HepG2 (cell line): ENCODE measurements around the gene SLBP. TPM values are rescaled to one million over a fixed set of nuclear protein-coding genes. Genes with fewer than 3 reads are reported as not detected.
A peak's percentile ranks its signal among the peaks of the same experiment; 100 is the strongest.

ENCODE experiments used
- CHD2 ChIP-seq: IDR thresholded peaks from 2 replicates; pipeline ENCODE4 v1.6.1; 2011; ENCODE audit warnings: low read depth, low read length, improper control_type of control experiment
- FOSL1 ChIP-seq: sonication (generic); formaldehyde crosslinking; IDR thresholded peaks from 2 replicates; pipeline ENCODE4 v1.9.0; 2021; ENCODE audit warnings: missing genetic modification reagents, borderline replicate concordance
- FOXJ3 ChIP-seq: sonication (generic); formaldehyde crosslinking; IDR thresholded peaks from 2 replicates; pipeline ENCODE4 v1.4.0; 2020; ENCODE audit warnings: missing genetic modification reagents, mild to moderate bottlenecking, borderline replicate concordance
- GTF2F1 ChIP-seq: fragments of 150-350 bp; IDR thresholded peaks from 2 replicates; pipeline ENCODE4 v1.6.1; 2014; ENCODE audit warnings: low read length
- IKZF4 ChIP-seq: sonication (generic); formaldehyde crosslinking; IDR thresholded peaks from 2 replicates; pipeline ENCODE4 v1.5.1; 2020; ENCODE audit warnings: borderline replicate concordance, mild to moderate bottlenecking, low read depth, missing genetic modification reagents; ENCODE audit errors: not compliant biosample characterization
- RBFOX2 ChIP-seq: fragments of 200-400 bp; formaldehyde crosslinking; IDR thresholded peaks from 2 replicates; pipeline ENCODE4 v1.6.1; 2017; ENCODE audit warnings: low read depth, mild to moderate bottlenecking, low read length
- YEATS4 ChIP-seq: sonication (generic); formaldehyde crosslinking; IDR thresholded peaks from 2 replicates; pipeline ENCODE4 v1.4.0; 2020; ENCODE audit warnings: missing genetic modification reagents, borderline replicate concordance
- ZBTB42 ChIP-seq: sonication (generic); formaldehyde crosslinking; IDR thresholded peaks from 2 replicates; pipeline ENCODE4 v1.5.0; 2020; ENCODE audit warnings: mild to moderate bottlenecking, missing genetic modification reagents
- ZNF235 ChIP-seq: sonication (generic); formaldehyde crosslinking; IDR thresholded peaks from 2 replicates; pipeline ENCODE4 v1.8.1; 2023; ENCODE audit warnings: mild to moderate bottlenecking, missing genetic modification reagents, borderline replicate concordance
- ZNF598 ChIP-seq: sonication (generic); formaldehyde crosslinking; IDR thresholded peaks from 2 replicates; pipeline ENCODE4 v1.5.1; 2020; ENCODE audit warnings: mild to moderate bottlenecking, missing genetic modification reagents, borderline replicate concordance
- ZNF616 ChIP-seq: sonication (generic); formaldehyde crosslinking; IDR thresholded peaks from 2 replicates; pipeline ENCODE4 v1.5.0; 2020; ENCODE audit warnings: low read depth, mild to moderate bottlenecking, missing genetic modification reagents
- ZNF816 ChIP-seq: sonication (generic); formaldehyde crosslinking; IDR thresholded peaks from 2 replicates; pipeline ENCODE4 v1.8.0; 2022; ENCODE audit warnings: missing genetic modification reagents, mild to moderate bottlenecking, borderline replicate concordance
- ZNF850 ChIP-seq: sonication (generic); formaldehyde crosslinking; conservative IDR thresholded peaks from 2 replicates; pipeline ENCODE4 v1.9.0; 2021; ENCODE audit warnings: mild to moderate bottlenecking, missing genetic modification reagents
- polyA plus RNA-seq, 8 experiments: library from polyadenylated mRNA; depleted of rRNA in 3 of 8; stranded (reverse) in 7 of 8; unstranded in 1 of 8; fragments of >200 nt; fragmentation: Illumina TruSeq in 4 of 8; extraction: Trizol in 4 of 8; gene quantifications; 2 replicates each; pipeline versions ENCODE4 v1.2.1 to v1.2.3, GENCODE V29; 2011 to 2016; ENCODE audit warnings: low read depth in 4 of 8, missing spikeins in 1 of 8, mixed read lengths in 1 of 8; ENCODE audit not compliant: insufficient read depth in 1 of 8
- total RNA-seq, 5 experiments: library from RNA; depleted of rRNA; stranded (reverse); fragments of >200 nt; fragmentation: Illumina TruSeq; extraction: Trizol; gene quantifications; 2 replicates each; pipeline ENCODE4 v1.2.3, GENCODE V29; 2016; ENCODE audit warnings: low read depth in 1 of 5
- TF ChIP-seq, protein P1 (sequence below): sonication (generic); formaldehyde crosslinking; IDR thresholded peaks from 2 replicates; pipeline ENCODE4 v1.4.0; 2020; ENCODE audit warnings: missing genetic modification reagents
- TF ChIP-seq, protein P2 (sequence below): sonication (generic); formaldehyde crosslinking; IDR thresholded peaks from 2 replicates; pipeline ENCODE4 v1.9.0; 2021; ENCODE audit warnings: missing genetic modification reagents, borderline replicate concordance
- TF ChIP-seq, protein P3 (sequence below): sonication (generic); formaldehyde crosslinking; conservative IDR thresholded peaks from 2 replicates; pipeline ENCODE4 v1.8.1; 2023; ENCODE audit warnings: missing genetic modification reagents
- TF ChIP-seq, protein P4 (sequence below): sonication (generic); formaldehyde crosslinking; IDR thresholded peaks from 2 replicates; pipeline ENCODE4 v1.8.0; 2022; ENCODE audit warnings: missing genetic modification reagents, mild to moderate bottlenecking, inconsistent platforms, borderline replicate concordance

Gene SLBP
- total and polyA plus RNA-seq, 2 of the 13 experiments (the other 11 are each of a cell fraction or from before 2014, with no cell fraction given), result 43.9 to 104 TPM

DNA sequence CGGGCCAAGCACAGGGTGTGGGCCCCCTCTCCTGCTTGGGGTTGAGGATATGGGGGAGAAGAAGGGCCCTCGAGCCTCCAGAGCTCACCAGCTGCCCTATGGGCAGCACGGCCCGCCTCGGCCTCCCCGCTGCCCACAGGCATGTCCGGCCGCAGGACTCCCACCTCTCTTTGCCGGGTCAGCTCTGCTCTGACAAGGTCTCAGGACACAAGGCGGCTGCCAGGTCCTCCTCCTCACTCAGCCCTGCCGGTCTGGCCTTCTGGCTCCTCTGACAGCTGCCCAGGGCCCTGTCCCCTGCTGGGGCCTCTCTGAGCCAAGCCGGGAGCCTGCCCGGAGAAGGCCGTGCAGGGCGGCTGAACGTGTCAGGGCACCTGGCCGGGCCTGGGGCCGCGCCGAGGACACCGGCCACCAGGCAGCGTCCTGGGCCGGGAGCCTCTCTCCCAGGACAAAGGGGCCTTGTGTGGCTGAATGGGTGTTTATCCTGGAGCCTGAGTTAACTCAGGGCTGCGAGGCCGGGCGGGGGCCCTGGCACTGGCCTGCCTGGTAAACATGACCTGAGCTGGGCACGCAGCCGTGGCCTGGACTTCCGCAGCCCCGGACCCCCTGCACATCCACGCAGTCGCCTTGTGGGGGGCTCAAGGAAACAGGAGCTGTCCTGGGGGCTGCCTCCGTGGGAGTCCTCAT, 34.9 kb upstream of the SLBP start (continued):
- TF ChIP-seq, protein P1, sequence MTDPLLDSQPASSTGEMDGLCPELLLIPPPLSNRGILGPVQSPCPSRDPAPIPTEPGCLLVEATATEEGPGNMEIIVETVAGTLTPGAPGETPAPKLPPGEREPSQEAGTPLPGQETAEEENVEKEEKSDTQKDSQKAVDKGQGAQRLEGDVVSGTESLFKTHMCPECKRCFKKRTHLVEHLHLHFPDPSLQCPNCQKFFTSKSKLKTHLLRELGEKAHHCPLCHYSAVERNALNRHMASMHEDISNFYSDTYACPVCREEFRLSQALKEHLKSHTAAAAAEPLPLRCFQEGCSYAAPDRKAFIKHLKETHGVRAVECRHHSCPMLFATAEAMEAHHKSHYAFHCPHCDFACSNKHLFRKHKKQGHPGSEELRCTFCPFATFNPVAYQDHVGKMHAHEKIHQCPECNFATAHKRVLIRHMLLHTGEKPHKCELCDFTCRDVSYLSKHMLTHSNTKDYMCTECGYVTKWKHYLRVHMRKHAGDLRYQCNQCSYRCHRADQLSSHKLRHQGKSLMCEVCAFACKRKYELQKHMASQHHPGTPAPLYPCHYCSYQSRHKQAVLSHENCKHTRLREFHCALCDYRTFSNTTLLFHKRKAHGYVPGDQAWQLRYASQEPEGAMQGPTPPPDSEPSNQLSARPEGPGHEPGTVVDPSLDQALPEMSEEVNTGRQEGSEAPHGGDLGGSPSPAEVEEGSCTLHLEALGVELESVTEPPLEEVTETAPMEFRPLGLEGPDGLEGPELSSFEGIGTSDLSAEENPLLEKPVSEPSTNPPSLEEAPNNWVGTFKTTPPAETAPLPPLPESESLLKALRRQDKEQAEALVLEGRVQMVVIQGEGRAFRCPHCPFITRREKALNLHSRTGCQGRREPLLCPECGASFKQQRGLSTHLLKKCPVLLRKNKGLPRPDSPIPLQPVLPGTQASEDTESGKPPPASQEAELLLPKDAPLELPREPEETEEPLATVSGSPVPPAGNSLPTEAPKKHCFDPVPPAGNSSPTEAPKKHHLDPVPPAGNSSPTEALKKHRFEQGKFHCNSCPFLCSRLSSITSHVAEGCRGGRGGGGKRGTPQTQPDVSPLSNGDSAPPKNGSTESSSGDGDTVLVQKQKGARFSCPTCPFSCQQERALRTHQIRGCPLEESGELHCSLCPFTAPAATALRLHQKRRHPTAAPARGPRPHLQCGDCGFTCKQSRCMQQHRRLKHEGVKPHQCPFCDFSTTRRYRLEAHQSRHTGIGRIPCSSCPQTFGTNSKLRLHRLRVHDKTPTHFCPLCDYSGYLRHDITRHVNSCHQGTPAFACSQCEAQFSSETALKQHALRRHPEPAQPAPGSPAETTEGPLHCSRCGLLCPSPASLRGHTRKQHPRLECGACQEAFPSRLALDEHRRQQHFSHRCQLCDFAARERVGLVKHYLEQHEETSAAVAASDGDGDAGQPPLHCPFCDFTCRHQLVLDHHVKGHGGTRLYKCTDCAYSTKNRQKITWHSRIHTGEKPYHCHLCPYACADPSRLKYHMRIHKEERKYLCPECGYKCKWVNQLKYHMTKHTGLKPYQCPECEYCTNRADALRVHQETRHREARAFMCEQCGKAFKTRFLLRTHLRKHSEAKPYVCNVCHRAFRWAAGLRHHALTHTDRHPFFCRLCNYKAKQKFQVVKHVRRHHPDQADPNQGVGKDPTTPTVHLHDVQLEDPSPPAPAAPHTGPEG (CRISPR knock-in tag), result no peak; the same call in 1 of the 2 replicates
- TF ChIP-seq ZNF598, result no peak
- peak; percentile 89 for TF ChIP-seq RBFOX2
- TF ChIP-seq ZBTB42 (CRISPR knock-in tag), result 0 out of 2 replicates have a peak, but pooled peaks have one; percentile 70
- TF ChIP-seq, protein P2, sequence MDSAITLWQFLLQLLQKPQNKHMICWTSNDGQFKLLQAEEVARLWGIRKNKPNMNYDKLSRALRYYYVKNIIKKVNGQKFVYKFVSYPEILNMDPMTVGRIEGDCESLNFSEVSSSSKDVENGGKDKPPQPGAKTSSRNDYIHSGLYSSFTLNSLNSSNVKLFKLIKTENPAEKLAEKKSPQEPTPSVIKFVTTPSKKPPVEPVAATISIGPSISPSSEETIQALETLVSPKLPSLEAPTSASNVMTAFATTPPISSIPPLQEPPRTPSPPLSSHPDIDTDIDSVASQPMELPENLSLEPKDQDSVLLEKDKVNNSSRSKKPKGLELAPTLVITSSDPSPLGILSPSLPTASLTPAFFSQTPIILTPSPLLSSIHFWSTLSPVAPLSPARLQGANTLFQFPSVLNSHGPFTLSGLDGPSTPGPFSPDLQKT (CRISPR knock-in tag), result no peak
- TF ChIP-seq FOXJ3, result peak; percentile 93
- TF ChIP-seq, protein P3, sequence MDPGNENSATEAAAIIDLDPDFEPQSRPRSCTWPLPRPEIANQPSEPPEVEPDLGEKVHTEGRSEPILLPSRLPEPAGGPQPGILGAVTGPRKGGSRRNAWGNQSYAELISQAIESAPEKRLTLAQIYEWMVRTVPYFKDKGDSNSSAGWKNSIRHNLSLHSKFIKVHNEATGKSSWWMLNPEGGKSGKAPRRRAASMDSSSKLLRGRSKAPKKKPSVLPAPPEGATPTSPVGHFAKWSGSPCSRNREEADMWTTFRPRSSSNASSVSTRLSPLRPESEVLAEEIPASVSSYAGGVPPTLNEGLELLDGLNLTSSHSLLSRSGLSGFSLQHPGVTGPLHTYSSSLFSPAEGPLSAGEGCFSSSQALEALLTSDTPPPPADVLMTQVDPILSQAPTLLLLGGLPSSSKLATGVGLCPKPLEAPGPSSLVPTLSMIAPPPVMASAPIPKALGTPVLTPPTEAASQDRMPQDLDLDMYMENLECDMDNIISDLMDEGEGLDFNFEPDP (CRISPR knock-in tag), result no peak
- TF ChIP-seq GTF2F1, result no peak
- TF ChIP-seq CHD2, result no peak
- TF ChIP-seq, protein P4, sequence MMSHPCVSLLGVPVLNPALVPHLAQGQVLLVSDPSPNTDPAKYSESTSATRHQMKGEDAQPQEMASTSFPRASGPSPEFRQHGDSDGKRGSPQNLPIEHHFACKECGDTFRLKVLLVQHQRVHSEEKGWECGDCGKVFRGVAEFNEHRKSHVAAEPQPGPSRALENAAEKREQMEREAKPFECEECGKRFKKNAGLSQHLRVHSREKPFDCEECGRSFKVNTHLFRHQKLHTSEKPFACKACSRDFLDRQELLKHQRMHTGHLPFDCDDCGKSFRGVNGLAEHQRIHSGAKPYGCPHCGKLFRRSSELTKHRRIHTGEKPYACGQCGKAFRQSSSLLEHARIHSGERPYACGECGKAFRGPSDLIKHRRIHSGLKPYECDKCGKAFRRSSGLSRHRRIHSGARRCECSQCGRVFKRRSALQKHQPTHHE, result 0 out of 2 replicates have a peak, but pooled peaks have one; percentile 16
- TF ChIP-seq YEATS4, result peak; percentile 62; the same call in 1 of the 2 replicates
- no peak for TF ChIP-seq IKZF4 (CRISPR knock-in tag)
- TF ChIP-seq FOSL1 (CRISPR knock-in tag), result peak; percentile 42; the same call in 1 of the 2 replicates
- TF ChIP-seq ZNF616 (CRISPR knock-in tag), result no peak
- no peak for TF ChIP-seq ZNF850
- TF ChIP-seq ZNF235 (CRISPR knock-in tag), result 0 out of 2 replicates have a peak, but pooled peaks have one; percentile 23
- peak; percentile 83; the same call in 1 of the 2 replicates for TF ChIP-seq ZNF816 (CRISPR knock-in tag)
